Endometrium (tissue), 2 donors: ENCODE data around the gene SLC10A4.
"Not testable (repeated sequence)": the region's sequence is repeated elsewhere in the genome, so short reads cannot be mapped to it uniquely, and the experiment has no call there.

Experiments
- FAIRE-seq: peaks from 2 replicates; lab custom pipeline; 2012; peaks lifted over from hg19 to GRCh38; lab: Jason Lieb, UNC
- donor health status: control.
- donor health status: control.

Gene SLC10A4

GRCh38 chr4:48483006-48483776 is at the start of gene SLC10A4:
Gene SLC10A4, plus strand, starts transcription at chr4:48483343. Its CDS starts 219 bp downstream, at chr4:48483562.
- FAIRE-seq: no peak

GRCh38 chr4:48436318-48436717 is 46.8 kb upstream of the SLC10A4 start:
- FAIRE-seq: no peak

- FAIRE-seq: no peak
Observed at GRCh38 chr4:48439988-48440387, 43.2 kb upstream of the SLC10A4 start.

- FAIRE-seq: not testable (repeated sequence)
Observed at GRCh38 chr4:48440914-48441313, 42.2 kb upstream of the SLC10A4 start.

- FAIRE-seq: peak; percentile 93
Observed at GRCh38 chr4:48445704-48446103, 37.4 kb upstream of the SLC10A4 start.

- FAIRE-seq: no peak
Observed at GRCh38 chr4:48446642-48447041, 36.5 kb upstream of the SLC10A4 start.

GRCh38 chr4:48449151-48449550 is 34.0 kb upstream of the SLC10A4 start:
- FAIRE-seq: no peak

- FAIRE-seq: no peak
Observed at GRCh38 chr4:48450740-48451139, 32.4 kb upstream of the SLC10A4 start.

- not testable (repeated sequence) for FAIRE-seq
Observed at GRCh38 chr4:48451656-48452055, 31.5 kb upstream of the SLC10A4 start.

GRCh38 chr4:48454591-48454990 is 28.6 kb upstream of the SLC10A4 start:
- FAIRE-seq: no peak

- FAIRE-seq: no peak
Observed at GRCh38 chr4:48461000-48461399, 22.1 kb upstream of the SLC10A4 start.

GRCh38 chr4:48462363-48462762 is 20.8 kb upstream of the SLC10A4 start:
- peak; percentile 78 for FAIRE-seq

GRCh38 chr4:48467442-48467841 is 15.7 kb upstream of the SLC10A4 start:
- no peak for FAIRE-seq

- FAIRE-seq: no peak
Observed at GRCh38 chr4:48467891-48468290, 15.3 kb upstream of the SLC10A4 start.

- FAIRE-seq: no peak
Observed at GRCh38 chr4:48470137-48470536, 13.0 kb upstream of the SLC10A4 start.

GRCh38 chr4:48470570-48470969 is 12.6 kb upstream of the SLC10A4 start:
- no peak for FAIRE-seq

GRCh38 chr4:48472794-48473193 is 10.3 kb upstream of the SLC10A4 start:
- FAIRE-seq: no peak

- FAIRE-seq: no peak
Observed at GRCh38 chr4:48475770-48476169, 7.4 kb upstream of the SLC10A4 start.

- FAIRE-seq: no peak
Observed at GRCh38 chr4:48478273-48478672, 4.9 kb upstream of the SLC10A4 start.

GRCh38 chr4:48481581-48481980 is 1.6 kb upstream of the SLC10A4 start:
- no peak for FAIRE-seq

- FAIRE-seq: no peak
Observed at GRCh38 chr4:48483777-48484493, 792 bp downstream of the SLC10A4 start.

GRCh38 chr4:48484494-48485168 is 1.5 kb downstream of the SLC10A4 start:
- no peak for FAIRE-seq

- FAIRE-seq: no peak
Observed at GRCh38 chr4:48489683-48490011, 6.5 kb downstream of the SLC10A4 start.
